GM18858 (cell line): ENCODE measurements around the gene SCO2.
"Not testable (repeated sequence)": the region's sequence is repeated elsewhere in the genome, so short reads cannot be mapped to it uniquely, and the experiment has no call there.

Experiments used
- ATAC-seq: cut with Tn5 transposase; IDR thresholded peaks from one replicate; pipeline ENCODE4 v1.9.1; 2021; ENCODE audit not compliant: unreplicated experiment

SCO2 gene

DNA sequence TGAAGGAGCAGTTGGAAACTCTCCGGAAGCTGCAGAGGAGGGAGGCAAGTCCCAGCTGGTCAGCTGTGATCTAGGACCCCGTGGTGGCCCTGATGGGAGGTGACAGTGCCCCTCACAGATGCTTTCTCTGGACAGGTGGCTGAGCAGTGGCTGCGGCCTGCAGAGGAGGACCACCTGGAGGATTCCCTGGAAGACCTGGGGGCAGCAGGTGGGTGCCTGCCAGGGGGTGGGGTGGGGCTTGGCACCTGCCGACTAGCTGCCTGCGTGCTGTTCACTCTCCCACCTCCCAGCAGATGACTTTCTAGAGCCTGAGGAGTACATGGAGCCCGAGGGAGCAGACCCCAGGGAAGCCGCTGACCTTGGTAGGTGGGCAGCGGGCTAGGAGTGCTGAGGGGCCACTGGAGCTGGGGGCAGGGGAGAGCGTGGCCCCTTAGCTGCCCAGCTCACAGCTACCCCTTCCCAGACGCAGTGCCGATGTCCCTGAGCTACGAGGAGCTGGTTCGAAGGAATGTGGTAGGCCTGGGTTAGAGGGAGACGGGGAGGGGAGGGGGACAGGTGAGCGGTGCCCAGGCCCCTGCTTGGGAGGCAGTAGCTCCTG is 3.1 kb downstream of the SCO2 start:
- ATAC-seq: no peak

- no peak for ATAC-seq
Observed at GRCh38 chr22:50521710-50522109, 3.7 kb downstream of the SCO2 start.

GRCh38 chr22:50520826-50521453 is 4.5 kb downstream of the SCO2 start:
- no peak for ATAC-seq

GRCh38 chr22:50520184-50520583 is 5.2 kb downstream of the SCO2 start:
- not testable (repeated sequence) for ATAC-seq

DNA sequence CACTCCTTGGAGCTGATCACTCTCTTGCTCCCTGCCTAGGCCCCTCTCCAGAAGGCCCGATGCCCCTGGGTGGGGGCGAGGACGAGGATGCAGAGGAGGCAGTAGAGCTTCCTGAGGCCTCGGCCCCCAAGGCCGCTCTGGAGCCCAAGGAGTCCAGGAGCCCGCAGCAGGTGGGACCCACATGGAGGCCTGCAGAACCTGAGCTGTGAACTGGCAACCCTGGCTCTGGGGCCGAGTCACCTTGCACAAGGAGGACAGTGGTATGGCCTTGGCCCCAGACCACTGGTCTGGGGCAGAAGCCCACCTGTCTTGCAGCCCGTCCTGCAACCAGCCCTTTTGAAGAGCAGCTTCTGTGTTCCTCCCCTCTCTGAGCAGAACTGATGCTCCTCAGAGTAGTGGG is 6.2 kb downstream of the SCO2 start:
- ATAC-seq: no peak

DNA sequence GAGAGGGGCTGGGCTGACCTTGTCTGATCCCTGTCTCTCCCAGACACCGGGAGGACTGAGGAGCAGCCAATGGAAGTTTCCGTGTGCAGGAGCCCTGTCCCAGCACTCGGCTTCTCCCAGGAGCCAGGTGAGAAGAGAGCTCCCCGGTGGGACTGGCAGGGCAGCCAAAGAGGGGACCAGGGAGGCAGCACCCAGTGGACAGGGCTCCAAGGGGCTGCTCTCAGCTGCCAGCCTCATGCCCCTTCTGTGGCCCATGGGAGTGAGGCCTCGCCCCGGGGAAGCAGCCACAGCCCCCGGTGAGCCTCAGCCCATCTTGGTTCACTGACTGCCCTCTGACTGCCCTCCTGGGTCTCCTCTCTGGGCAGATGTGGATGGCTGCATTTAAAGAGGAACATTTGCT is 6.8 kb downstream of the SCO2 start:
- ATAC-seq: no peak

GRCh38 chr22:50517495-50518260 is 7.7 kb downstream of the SCO2 start:
- ATAC-seq: no peak

DNA sequence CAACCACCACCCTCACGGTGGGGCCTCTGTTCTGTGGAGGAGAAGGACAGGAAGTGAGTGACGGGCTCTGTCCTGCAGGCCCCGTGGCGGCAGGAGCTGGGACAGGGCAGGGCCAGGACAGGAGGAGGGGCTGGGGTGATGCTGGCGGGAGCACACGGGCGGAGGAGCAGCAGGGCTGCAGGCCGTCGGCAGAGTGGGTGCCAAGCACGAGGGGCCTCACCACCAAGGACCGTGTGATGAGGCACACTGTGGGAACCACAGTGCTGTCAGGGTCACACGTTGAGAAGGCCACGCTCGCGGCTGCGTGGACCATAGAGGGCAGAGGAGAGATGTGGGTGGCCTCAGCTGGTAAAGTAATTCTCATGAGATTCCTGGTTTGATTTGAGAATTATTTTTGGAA is 8.5 kb downstream of the SCO2 start:
- no peak for ATAC-seq

- ATAC-seq: no peak
Observed at GRCh38 chr22:50516068-50516467, 9.3 kb downstream of the SCO2 start.

DNA sequence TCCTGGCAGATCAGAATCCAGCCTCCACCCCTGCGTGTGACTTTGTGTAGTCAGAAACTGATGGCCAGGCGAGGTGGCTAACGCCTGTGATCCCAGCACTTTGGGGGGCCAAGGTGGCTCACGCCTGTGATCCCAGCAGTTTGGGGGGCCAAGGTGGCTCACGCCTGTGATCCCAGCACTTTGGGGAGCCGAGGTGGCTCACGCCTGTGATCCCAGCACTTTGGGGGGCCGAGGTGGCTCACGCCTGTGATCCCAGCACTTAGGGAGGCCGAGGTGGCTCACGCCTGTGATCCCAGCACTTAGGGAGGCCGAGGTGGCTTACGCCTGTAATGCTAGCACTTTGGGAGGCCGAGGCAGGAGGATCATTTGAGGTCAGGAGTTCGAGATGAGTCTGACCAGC is 12.2 kb downstream of the SCO2 start:
- ATAC-seq: no peak

DNA sequence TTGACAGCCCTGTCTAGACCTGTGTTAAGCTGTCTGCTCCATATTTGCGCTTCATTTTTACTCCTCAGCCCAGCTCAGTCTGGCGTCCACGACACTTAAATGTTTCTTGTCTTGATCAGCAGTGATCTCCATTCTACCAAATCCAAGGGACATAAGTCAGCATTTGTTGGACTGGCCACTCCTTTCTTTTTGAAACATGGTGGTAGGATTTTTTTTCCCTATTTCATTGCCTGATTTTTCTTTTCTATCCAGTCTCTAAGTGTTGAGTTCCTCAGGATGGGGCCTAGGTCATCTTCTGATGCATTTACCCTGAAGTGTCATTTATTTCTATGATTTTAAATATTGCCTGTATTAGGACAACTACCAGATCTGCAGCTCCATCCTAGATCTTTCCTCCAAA is 16.5 kb downstream of the SCO2 start:
- ATAC-seq: no peak

DNA sequence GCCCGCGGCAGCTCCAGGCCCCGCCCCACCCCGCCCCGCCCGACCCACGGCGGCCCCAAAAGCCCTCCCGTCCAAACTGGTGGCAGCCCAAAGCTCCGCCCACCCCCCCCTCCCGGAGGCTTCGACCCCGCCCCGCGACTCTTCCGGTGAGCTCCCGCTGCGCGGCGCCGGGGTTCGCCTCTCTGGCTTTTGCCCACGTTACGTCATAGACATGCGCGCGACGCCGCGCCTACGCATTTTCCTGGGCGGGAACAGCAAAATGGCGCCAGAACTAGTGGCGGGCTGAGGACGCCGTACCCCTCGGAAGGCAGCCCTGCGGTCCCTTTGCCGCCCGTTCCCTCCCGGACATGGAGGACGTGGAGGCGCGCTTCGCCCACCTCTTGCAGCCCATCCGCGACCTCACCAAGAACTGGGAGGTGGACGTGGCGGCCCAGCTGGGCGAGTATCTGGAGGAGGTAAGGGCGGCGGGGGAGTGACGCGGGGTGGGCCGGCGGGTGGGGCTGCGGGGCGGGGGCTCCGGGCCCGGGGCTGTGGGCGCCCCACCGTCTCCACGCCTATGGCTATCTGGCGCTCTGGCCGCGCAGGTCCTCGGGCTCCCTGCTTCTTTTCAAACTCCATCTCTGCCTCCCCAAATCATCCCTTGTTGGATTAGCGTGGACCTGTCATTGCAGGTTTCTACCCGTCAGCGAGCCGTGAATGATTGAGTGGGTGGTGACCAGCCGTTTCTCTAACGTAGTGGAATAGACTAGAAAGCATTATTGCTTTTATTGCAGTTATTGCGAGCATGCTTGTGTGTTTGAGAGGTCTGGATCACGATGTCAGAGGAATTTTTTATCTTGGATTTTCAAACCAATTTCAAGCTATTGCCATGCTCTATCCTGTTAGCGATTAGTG is 17.2 kb downstream of the SCO2 start, which contains the start of gene NCAPH2:
NCAPH2 (plus strand) TSS at position 234 of the 894 bp plus-strand sequence; CDS start at position 348, 114 bp downstream.
- ATAC-seq: no peak

GRCh38 chr22:50507421-50507990 is 17.9 kb downstream of the SCO2 start, which contains the start of gene LMF2:
LMF2 (minus strand) TSS chr22:50507702; CDS start chr22:50507675, 27 bp downstream.
- ATAC-seq: no peak

GRCh38 chr22:50506611-50507420 is 18.6 kb downstream of the SCO2 start:
- ATAC-seq: no peak

DNA sequence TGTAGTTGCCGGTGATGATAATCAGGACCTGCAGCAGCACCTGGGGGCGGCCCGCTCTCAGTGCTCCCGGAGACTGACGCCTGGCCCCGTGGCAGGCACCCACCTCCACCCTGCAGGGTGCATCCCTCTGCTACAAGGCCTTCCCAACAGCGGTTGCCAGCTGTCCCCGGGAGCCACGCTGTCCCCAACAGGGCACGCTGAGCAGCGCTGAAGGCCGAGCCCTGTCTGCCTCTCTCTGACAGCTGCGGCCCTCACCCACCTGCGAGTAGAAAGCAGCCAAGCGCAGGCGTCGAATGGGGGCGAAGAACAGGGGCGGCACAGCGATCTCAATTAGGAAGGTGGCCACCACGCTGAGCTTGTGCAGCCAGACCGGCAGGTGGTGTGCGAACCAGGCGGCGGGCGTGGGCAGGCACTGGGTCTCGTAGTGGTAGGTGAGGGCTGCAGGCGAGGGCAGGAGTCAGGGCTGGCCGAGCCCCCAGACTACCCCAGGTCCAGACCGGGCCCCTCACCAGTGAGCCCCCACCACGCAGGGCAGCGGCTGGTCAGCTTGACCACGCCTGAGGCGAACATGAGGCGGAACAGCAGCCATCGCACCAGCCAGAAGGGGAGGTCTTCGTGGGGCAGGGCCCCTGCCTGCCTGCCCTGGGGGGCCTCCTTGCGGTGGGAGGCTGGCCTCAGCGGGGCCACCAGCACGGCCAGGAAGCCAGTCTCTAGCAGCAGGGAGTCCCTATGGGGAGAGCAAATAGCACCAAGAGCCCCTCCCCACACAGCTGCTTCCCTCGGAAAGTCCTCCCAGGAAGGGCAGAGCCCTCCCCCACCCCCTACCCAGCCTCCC is 19.4 kb downstream of the SCO2 start:
- no peak for ATAC-seq

DNA sequence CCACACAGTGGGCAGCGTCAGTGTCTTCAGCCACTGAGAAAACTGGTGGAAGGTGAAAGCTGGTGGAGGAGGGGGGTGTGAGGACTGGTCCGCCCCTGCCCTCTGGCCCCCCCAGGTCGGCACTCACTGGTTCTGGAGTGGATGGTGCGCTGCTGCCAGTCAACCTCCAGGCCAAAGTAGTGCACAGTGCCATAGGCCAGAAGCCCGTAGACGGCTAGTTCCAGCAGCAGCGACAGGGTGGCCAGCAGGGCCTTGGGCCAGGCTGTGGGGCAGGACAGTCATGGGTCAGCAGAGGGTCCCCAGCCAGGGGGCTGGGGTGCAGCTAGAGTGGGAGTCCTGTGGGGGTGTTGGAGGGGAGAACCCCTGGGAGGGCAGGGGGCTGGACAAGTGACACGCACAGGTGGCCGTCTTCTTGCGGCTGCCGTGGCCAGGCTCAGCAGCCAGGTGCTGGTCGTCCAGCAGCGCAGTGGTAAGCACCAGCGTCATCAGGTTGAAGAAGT is 20.1 kb downstream of the SCO2 start:
- no peak for ATAC-seq

- ATAC-seq: no peak
Observed at GRCh38 chr22:50504369-50505211, 20.8 kb downstream of the SCO2 start.
